H1 (cell line): ENCODE measurements around the gene ZNF726. TPM values are rescaled to one million over a fixed set of nuclear protein-coding genes. Genes with fewer than 3 reads are reported as not detected.

Source experiments
- CTCF ChIA-PET: fragments of 300-600 bp; sonication (Branson Sonifier 250); formaldehyde crosslinking; loops from one replicate; lab custom pipeline; 2021; ENCODE audit not compliant: partially characterized antibody; lab: Charles Lee
- POLR2A ChIA-PET: fragments of 300-600 bp; sonication (Branson Sonifier 250); formaldehyde crosslinking; loops from one replicate; lab custom pipeline; 2021; ENCODE audit warnings: inconsistent platforms; ENCODE audit not compliant: partially characterized antibody; lab: Charles Lee
- DNase-seq, 2 experiments: peaks; one replicate each; pipeline versions ENCODE4 v3.0.0 to v3.0.0-alpha.2; 2010 to 2022; ENCODE audit warnings: low spot score in 2 of 2, low read depth in 1 of 2, mixed read lengths in 1 of 2
- FAIRE-seq: peaks from 2 replicates; lab custom pipeline; 2011; peaks lifted over from hg19 to GRCh38; lab: Jason Lieb, UNC
- H2AFZ ChIP-seq: 2 replicates; pipeline ENCODE4 v1.8.1; 2012; ENCODE audit warnings: low read length, inconsistent platforms
- H2AK5ac ChIP-seq: 2 replicates; pipeline ENCODE4 v1.6.1; 2013; ENCODE audit warnings: low read depth, low read length
- H2BK120ac ChIP-seq: replicated peaks from 2 replicates; pipeline ENCODE3; 2013; ENCODE audit warnings: low read depth, low read length, inconsistent platforms
- H2BK12ac ChIP-seq: 2 replicates; pipeline ENCODE4 v1.6.1; 2013; ENCODE audit warnings: low read depth, low read length
- H2BK15ac ChIP-seq: 2 replicates; pipeline ENCODE4 v1.6.1; 2013; ENCODE audit warnings: low read length
- H2BK20ac ChIP-seq: 2 replicates; pipeline ENCODE4 v1.6.1; 2013; ENCODE audit warnings: low read length
- H2BK5ac ChIP-seq: 2 replicates; pipeline ENCODE4 v1.6.1; 2013; ENCODE audit warnings: low read depth, low read length
- H3K14ac ChIP-seq: 2 replicates; pipeline ENCODE4 v1.6.1; 2013; ENCODE audit warnings: inconsistent platforms; ENCODE audit not compliant: insufficient read length
- H3K18ac ChIP-seq: 2 replicates; pipeline ENCODE4 v1.6.1; 2013; ENCODE audit warnings: low read length; ENCODE audit errors: extremely low read depth
- H3K23ac ChIP-seq: 2 replicates; pipeline ENCODE4 v1.6.1; 2013; ENCODE audit warnings: inconsistent platforms; ENCODE audit not compliant: insufficient read length
- H3K23me2 ChIP-seq: 2 replicates; pipeline ENCODE4 v1.6.1; 2013; ENCODE audit warnings: low read depth, low read length
- H3K27ac ChIP-seq: 2 replicates; pipeline ENCODE4 v1.6.1; 2011; ENCODE audit warnings: low read depth, low read length, inconsistent platforms
- H3K27me3 ChIP-seq, 4 experiments: replicated peaks in 1 of 4; 1 replicate in 1 of 4; 2 replicates in 3 of 4; pipeline versions ENCODE4 v1.6.1 to v1.8.1; 2011 to 2013; ENCODE audit warnings: low read length in 3 of 4, mild to moderate bottlenecking in 3 of 4, inconsistent platforms in 2 of 4, mixed read lengths in 2 of 4, moderate library complexity in 1 of 4; ENCODE audit not compliant: control insufficient read depth in 3 of 4, insufficient read depth in 3 of 4; ENCODE audit errors: extremely low read depth in 1 of 4
- H3K36me3 ChIP-seq, 4 experiments: 2 replicates each; pipeline versions ENCODE4 v1.6.1 to v1.8.1; 2011 to 2013; ENCODE audit warnings: mild to moderate bottlenecking in 4 of 4, low read length in 3 of 4, moderate library complexity in 2 of 4, control low read depth in 1 of 4, inconsistent platforms in 1 of 4; ENCODE audit not compliant: insufficient read depth in 4 of 4, control insufficient read depth in 2 of 4
- H3K4ac ChIP-seq: replicated peaks from 2 replicates; pipeline ENCODE3; 2013; ENCODE audit warnings: low read length, low read depth, mixed read lengths, inconsistent platforms; ENCODE audit not compliant: insufficient read length
- H3K4me1 ChIP-seq, 4 experiments: replicated peaks in 1 of 4; 1 replicate in 1 of 4; 2 replicates in 3 of 4; pipeline versions ENCODE4 v1.6.1 to v1.8.1; 2011 to 2013; ENCODE audit warnings: low read length in 3 of 4, inconsistent platforms in 2 of 4, mixed read lengths in 1 of 4; ENCODE audit not compliant: insufficient read depth in 4 of 4, control insufficient read depth in 3 of 4
- H3K4me2 ChIP-seq, 2 experiments: 2 replicates each; pipeline versions ENCODE4 v1.6.1 to v1.8.1; 2011 to 2013; ENCODE audit warnings: low read depth in 2 of 2, low read length in 2 of 2, control low read depth in 1 of 2, inconsistent platforms in 1 of 2, mild to moderate bottlenecking in 1 of 2; ENCODE audit not compliant: insufficient read depth in 1 of 2
- H3K4me3 ChIP-seq, 4 experiments: fragments of 200-600, 300-600 bp in 1 of 4; sonication (generic), shearing (Covaris generic), sonication (Bioruptor Twin) in 1 of 4; 2 replicates each; pipeline versions ENCODE4 v1.5.1 to v1.8.1; 2011 to 2016; ENCODE audit warnings: low read length in 4 of 4, low read depth in 3 of 4, control low read depth in 2 of 4, inconsistent platforms in 2 of 4, mild to moderate bottlenecking in 2 of 4, mixed read lengths in 1 of 4, moderate library complexity in 1 of 4; ENCODE audit not compliant: insufficient read depth in 2 of 4; ENCODE audit errors: extremely low read depth in 1 of 4
- H3K56ac ChIP-seq: replicated peaks from 2 replicates; pipeline ENCODE3; 2013; ENCODE audit warnings: low read depth, mild to moderate bottlenecking, mixed read lengths, low read length, inconsistent platforms; ENCODE audit not compliant: insufficient read length
- H3K79me1 ChIP-seq: 2 replicates; pipeline ENCODE4 v1.6.1; 2013; ENCODE audit warnings: low read depth, low read length, control low read depth
- H3K79me2 ChIP-seq, 2 experiments: 2 replicates each; pipeline versions ENCODE4 v1.6.1 to v1.8.1; 2012 to 2013; ENCODE audit warnings: low read length in 2 of 2, mild to moderate bottlenecking in 2 of 2, inconsistent platforms in 1 of 2; ENCODE audit not compliant: insufficient read depth in 2 of 2, control insufficient read depth in 1 of 2
- H3K9ac ChIP-seq, 4 experiments: replicated peaks in 1 of 4; 1 replicate in 1 of 4; 2 replicates in 3 of 4; pipeline versions ENCODE4 v1.6.1 to v1.8.1; 2011 to 2013; ENCODE audit warnings: low read depth in 3 of 4, low read length in 3 of 4, control low read depth in 2 of 4, mild to moderate bottlenecking in 2 of 4, moderate library complexity in 2 of 4, inconsistent platforms in 1 of 4; ENCODE audit errors: extremely low read depth in 1 of 4
- H3K9me3 ChIP-seq, 2 experiments: 2 replicates each; pipeline versions ENCODE4 v1.6.1 to v1.8.1; 2012 to 2013; ENCODE audit warnings: mild to moderate bottlenecking in 2 of 2, moderate library complexity in 2 of 2, control low read depth in 1 of 2, inconsistent platforms in 1 of 2, low read depth in 1 of 2, low read length in 1 of 2, mixed read lengths in 1 of 2; ENCODE audit not compliant: insufficient read depth in 2 of 2
- H4K20me1 ChIP-seq, 2 experiments: replicated peaks in 1 of 2; 2 replicates each; pipeline versions ENCODE3 to v1.8.1; 2011 to 2013; ENCODE audit warnings: inconsistent platforms in 2 of 2, low read length in 2 of 2, mild to moderate bottlenecking in 1 of 2; ENCODE audit not compliant: insufficient read depth in 2 of 2, control insufficient read depth in 1 of 2
- H4K5ac ChIP-seq: 2 replicates; pipeline ENCODE4 v1.6.1; 2013; ENCODE audit warnings: low read length, low read depth, mixed read lengths, inconsistent platforms; ENCODE audit not compliant: insufficient read length
- H4K8ac ChIP-seq: 2 replicates; pipeline ENCODE4 v1.8.0; 2013; ENCODE audit warnings: mild to moderate bottlenecking, moderate library complexity, low read length, inconsistent platforms; ENCODE audit not compliant: insufficient read depth; ENCODE audit errors: extremely low read depth
- H4K91ac ChIP-seq: replicated peaks from 2 replicates; pipeline ENCODE3; 2013; ENCODE audit warnings: low read length, mixed read lengths, inconsistent platforms; ENCODE audit not compliant: insufficient read length
- ATF2 ChIP-seq: IDR thresholded peaks from 2 replicates; pipeline ENCODE4 v1.6.1; 2012; ENCODE audit warnings: low read length, inconsistent platforms
- ATF3 ChIP-seq: IDR thresholded peaks from 2 replicates; pipeline ENCODE4 v1.6.1; 2011; ENCODE audit warnings: low read depth, mild to moderate bottlenecking, low read length; ENCODE audit not compliant: insufficient read depth
- CBX5 ChIP-seq: fragments of 300-800, 300-1000 bp; sonication (generic); IDR thresholded peaks from 2 replicates; pipeline ENCODE4 v1.7.1; 2016; ENCODE audit warnings: antibody characterized with exemption, low read length, low read depth
- CHD2 ChIP-seq: IDR thresholded peaks from 2 replicates; pipeline ENCODE4 v1.6.1; 2012; ENCODE audit warnings: low read length, improper control_type of control experiment
- GABPA ChIP-seq: IDR thresholded peaks from 2 replicates; pipeline ENCODE4 v1.6.1; 2011; ENCODE audit warnings: mild to moderate bottlenecking, low read length, moderate library complexity, borderline replicate concordance; ENCODE audit not compliant: insufficient read depth
- KDM4A ChIP-seq: IDR thresholded peaks from one replicate; pipeline ENCODE4 v1.7.1; 2012; ENCODE audit warnings: low read depth, mild to moderate bottlenecking, moderate library complexity, low read length, inconsistent platforms; ENCODE audit not compliant: severe bottlenecking
- KDM5A ChIP-seq: fragments of 200-600 bp; IDR thresholded peaks from 2 replicates; pipeline ENCODE4 v1.7.1; 2012; ENCODE audit warnings: mild to moderate bottlenecking, low read length, inconsistent platforms, mixed read lengths
- MAX ChIP-seq: IDR thresholded peaks from 2 replicates; pipeline ENCODE4 v1.6.1; 2012; ENCODE audit warnings: inconsistent platforms
- RAD21 ChIP-seq, 2 experiments: IDR thresholded peaks in 1 of 2; conservative IDR thresholded peaks in 1 of 2; 2 replicates each; pipeline ENCODE4 v1.6.1; 2011; ENCODE audit warnings: low read depth in 2 of 2, low read length in 2 of 2, improper control_type of control experiment in 1 of 2, inconsistent platforms in 1 of 2, mild to moderate bottlenecking in 1 of 2, moderate library complexity in 1 of 2
- SAP30 ChIP-seq: fragments of 300-600 bp; sonication (generic); IDR thresholded peaks from 2 replicates; pipeline ENCODE4 v1.7.1; 2012; ENCODE audit warnings: low read length, moderate library complexity, mild to moderate bottlenecking, inconsistent platforms; ENCODE audit not compliant: insufficient read depth, insufficient replicate concordance
- SIRT6 ChIP-seq: IDR thresholded peaks from one replicate; pipeline ENCODE4 v1.7.1; 2012; ENCODE audit warnings: low read length, inconsistent platforms
- WGBS, 2 experiments: shearing (Covaris generic) in 1 of 2; methylation state at CpG; one replicate each; pipeline versions ENCODE4 v1.1.6 to v1.1.7; 2013 to 2015; ENCODE audit warnings: low lambda C conversion rate in 2 of 2, mixed read lengths in 2 of 2, inconsistent platforms in 1 of 2, low coverage in 1 of 2, missing lambda C conversion rate in 1 of 2; ENCODE audit not compliant: insufficient replicate concordance in 2 of 2, insufficient coverage in 1 of 2, insufficient read length in 1 of 2; ENCODE audit errors: extremely low coverage in 1 of 2, missing lambda C conversion rate in 1 of 2; 5-methylcytosine and 5-hydroxymethylcytosine counted together
- polyA plus RNA-seq, 7 experiments: library from polyadenylated mRNA; depleted of rRNA in 3 of 7; stranded (reverse) in 5 of 7; unstranded in 2 of 7; fragments of >200 nt in 5 of 7; fragments of 200-250 nt in 2 of 7; gene quantifications; 1 replicate in 5 of 7; 2 replicates in 1 of 7; 4 replicates in 1 of 7; pipeline versions ENCODE4 v1.2.1 to v1.2.3, GENCODE V29; 2011 to 2013; ENCODE audit warnings: missing spikeins in 2 of 7, mixed read lengths in 2 of 7
- total RNA-seq: library from RNA; stranded (reverse); fragmentation: NEBNext Ultra II Directional; extraction: Animal tissue kit (Norgen Biotek cat#: 25700); gene quantifications from 2 replicates; pipeline ENCODE4 v1.2.1, GENCODE V29; 2021

Gene ZNF726
- total and polyA plus RNA-seq, 2 of the 8 experiments (the other 6 are each of a cell fraction or from before 2014, with no cell fraction given): not detected

- Histone ChIP-seq H4K91ac (no peak overlapping the region), H3K56ac (no peak overlapping the region), H2BK20ac (no peak overlapping the region), H3K4me1 (no peaks in the 10 kb centered on the region), H3K23me2 (no peaks in the 10 kb centered on the region; the same call in 1 of the 2 replicates), H3K4ac (no peak overlapping the region), H3K9me3 (peaks cover 46 to 77% of the 10 kb centered on the region in 2 experiments), H3K27me3 (no peaks in the 10 kb centered on the region), H2BK120ac (no peak overlapping the region), H3K9ac (no peak overlapping the region), H2AK5ac (no peak overlapping the region), H2BK15ac (no peak overlapping the region), H3K27ac (no peak overlapping the region), H3K79me2 (no peaks in the 10 kb centered on the region), H4K5ac (no peak overlapping the region), H3K36me3 (no peaks in the 10 kb centered on the region; a peak in 1 of 8 replicates), H2AFZ (no peak overlapping the region), H2BK5ac (no peak overlapping the region), H3K18ac (no peak overlapping the region), H3K23ac (no peak overlapping the region), H3K14ac (no peak overlapping the region), H3K79me1 (no peaks in the 10 kb centered on the region), H4K8ac (no peak overlapping the region), H4K20me1 (no peaks in the 10 kb centered on the region), H3K4me2 (no peak overlapping the region), H2BK12ac (no peak overlapping the region), H3K4me3 (no peak overlapping the region)
- ChIA-PET CTCF (no interaction called here), POLR2A (no interaction called here)
- WGBS, 2 experiments: 77% methylated on average over 2 of the region's 2 CpGs; no CpG with 5 or more reads in 1 of the 2 experiments
- DNase-seq (no peak), FAIRE-seq (no peak)
- no peak for TF ChIP-seq MAX
- no peak for TF ChIP-seq RAD21 (IDR thresholded peaks at IDR 0.05 in 1 of 2, conservative IDR thresholded peaks at IDR 0.05 in 1 of 2; ENCODE audit: low read depth in 2 of 2, low read length in 2 of 2)
- TF ChIP-seq GABPA: no peak
- TF ChIP-seq KDM5A: no peak
- TF ChIP-seq SIRT6: no peak
- TF ChIP-seq CHD2: no peak
- no peak for TF ChIP-seq ATF2
- TF ChIP-seq CBX5: no peak
- no peak for TF ChIP-seq SAP30
- TF ChIP-seq ATF3: no peak
- no peak for TF ChIP-seq KDM4A
Observed at GRCh38 chr19:23969630-23970029, 54.9 kb downstream of the ZNF726 start.
